Measurements from ENCODE around the gene ARID5B.
"Not testable (repeated sequence)": the region's sequence is repeated elsewhere in the genome, so short reads cannot be mapped to it uniquely, and the experiment has no call there.

The ARID5B gene

DNA sequence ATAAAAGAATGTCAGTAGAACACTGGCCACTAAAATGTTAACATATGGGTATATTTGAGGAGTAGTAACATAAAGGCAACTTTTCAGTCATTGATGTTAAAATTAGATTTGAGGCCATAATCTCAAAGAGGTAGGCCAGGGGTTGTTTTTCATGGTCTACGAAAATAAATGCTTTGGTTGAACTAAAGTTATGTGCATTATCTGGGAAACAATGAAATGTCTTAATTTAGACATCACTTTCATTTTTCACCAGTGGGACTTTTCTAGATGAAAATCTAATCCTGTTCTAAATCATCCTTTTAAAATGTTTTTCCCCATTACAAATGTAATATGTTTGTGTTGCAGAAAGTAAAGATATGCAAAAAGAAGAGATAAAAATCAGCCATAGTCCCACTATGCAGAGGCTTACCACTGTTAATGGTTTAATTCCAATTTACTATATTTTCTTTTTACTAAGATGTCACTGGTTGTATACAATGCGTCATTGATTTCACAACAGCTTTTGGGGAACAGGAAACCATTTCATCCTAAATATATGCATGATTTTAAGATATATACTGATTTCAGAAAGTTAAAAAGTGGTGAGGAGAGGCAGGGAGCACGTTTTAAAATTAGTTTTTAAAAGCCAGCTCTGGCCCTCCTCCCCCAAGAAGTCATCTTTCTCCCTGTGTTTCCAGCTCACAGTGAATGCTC, 64.3 kb downstream of the ARID5B start:
- no peak for DNase-seq

DNA sequence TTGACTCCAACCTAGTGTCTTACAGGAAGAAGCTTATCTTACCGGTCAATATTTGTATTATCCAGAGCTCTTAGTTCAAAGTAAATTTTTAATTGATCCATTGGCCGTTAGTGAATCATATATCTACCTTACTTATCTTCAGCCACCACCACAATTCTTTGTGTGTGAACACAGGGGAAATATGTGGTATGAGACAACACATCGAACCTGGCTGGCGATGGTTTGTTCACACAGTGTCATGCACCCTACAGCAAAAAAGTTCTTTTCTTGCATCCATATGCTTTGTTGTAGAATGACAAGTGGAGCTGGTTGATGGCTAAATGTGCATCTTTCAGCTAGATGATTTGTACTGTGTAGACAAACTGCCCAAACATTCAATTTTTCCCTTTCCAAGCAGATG, 65.8 kb downstream of the ARID5B start:
- no peak for DNase-seq

DNA sequence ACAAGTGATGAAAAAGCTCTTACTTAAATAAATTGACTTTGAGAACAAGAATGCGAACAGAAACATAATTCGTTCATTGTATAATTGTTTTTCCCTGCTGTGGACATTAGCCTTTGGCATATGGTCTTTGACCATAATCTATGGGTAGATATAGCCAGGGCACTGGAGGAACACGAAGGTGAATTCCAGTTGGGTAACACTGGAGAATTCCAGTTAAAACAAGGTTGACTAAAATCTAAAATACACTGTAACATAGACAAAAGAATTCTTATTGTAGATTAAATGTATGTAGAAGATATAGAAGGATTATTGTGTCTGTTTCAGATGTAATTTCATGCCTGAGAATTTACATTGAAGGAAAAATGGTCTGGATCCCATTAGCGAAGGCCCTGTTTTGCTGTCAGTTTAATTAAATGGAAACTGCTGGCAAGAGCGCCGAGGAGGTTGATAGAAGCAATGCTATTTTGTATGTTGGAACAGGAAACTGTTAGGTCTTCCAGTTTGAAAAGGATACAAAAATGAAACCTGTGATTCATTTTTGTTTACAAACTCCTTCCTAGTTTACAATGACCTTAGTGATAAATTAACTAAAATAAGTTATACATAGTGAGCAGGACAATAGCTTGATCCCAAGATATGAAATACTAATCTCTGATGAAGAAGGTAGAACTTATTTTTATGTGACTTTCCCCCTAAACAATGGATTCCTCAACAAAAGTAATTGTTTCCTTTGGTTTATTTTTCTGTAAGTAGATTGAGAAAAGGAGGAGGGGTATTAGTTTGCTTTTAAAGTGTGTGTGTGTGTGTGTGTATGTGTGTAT, 68.9 kb downstream of the ARID5B start:
- DNase-seq = peak; percentile 50

DNA sequence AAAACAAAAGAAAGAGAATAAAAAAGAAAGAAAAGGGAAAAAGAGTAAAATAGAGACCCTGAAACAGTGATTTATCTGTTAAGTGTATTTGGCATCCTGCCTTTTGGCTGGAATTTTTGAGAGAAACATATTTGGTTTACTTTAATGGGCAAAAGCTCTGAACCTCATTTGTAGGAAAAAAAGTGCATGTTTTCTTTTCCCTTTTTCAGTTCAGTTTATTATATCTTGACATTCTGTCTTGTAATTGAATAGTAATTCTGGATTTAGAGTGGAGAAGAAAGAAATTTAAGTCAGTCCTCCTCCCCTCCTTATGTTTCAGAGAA, 69.5 kb downstream of the ARID5B start:
- DNase-seq = peak; percentile 37

DNA sequence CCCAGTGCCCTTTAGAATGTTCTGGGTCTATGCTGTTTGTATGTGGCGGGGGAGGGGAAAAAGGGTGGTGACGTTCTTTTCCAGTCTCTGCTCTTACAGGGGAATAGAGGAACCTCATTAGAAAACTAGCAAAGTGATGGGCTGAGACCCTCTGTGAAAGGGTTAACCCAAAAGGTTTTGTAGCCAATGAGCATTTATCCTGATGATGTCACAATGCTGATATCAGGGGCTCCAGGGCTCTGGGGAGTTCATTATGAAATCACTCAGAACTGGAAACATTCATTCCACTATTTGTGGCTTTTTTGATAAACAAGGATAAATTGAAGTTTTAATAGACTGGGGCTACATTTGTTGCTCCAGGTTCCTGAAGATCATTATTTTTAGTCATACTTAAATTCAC, 71.7 kb downstream of the ARID5B start:
- DNase-seq = no peak

DNA sequence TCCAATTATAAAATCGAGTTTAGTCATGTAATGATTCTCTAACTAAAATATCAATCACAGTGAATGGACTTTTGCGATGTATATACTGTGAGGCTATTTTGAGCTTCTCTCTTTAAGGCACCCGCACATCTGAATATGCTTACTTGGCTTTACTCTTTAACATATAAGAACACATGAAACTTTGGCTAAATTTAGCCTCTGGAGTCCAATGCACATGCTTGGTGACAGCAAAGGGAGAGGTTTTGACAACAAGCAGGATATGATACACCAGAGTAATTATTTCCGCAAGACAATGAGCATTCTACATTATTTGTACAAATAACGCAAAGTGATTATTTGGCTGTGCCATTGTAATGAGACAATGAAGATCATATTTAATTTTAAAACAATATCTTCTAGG, 72.4 kb downstream of the ARID5B start:
- DNase-seq = peak; percentile 27

DNA sequence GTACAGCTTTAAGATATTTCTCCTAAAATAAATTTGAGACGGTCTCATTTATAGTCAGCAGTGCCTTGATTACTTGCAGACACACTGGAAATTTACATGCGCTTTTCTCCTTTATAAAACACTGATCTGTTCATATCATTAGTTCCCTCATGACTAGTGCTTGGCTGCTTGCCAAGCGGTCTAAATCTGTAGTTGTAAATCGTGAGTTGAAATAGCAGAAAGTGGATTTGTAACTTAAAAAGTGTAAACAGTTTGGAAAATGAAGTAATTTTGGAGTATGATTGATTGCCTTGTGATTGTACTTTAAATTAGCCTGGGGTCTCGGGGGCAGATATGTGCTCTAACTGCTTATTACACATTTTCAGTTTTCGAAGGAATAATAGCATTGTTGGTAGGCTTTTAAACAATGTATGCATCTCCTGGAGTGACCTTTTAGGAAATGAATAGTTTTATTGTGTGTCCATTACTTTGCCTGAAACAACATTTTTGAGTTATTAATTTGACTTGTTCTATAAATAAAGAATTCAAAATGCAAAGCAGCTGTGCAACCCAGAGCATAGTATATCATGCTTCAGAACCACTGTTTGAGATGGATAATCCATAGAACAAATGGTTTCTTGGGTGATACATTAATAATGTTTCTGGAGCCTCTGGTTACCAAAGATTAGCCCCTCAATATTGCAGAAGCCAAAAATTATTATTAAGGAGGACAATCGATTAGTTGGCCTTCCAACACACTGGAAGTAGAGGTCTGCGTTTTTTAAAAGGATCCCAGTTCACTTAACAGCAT, 73.3 kb downstream of the ARID5B start:
- peak; percentile 83 for DNase-seq

DNA sequence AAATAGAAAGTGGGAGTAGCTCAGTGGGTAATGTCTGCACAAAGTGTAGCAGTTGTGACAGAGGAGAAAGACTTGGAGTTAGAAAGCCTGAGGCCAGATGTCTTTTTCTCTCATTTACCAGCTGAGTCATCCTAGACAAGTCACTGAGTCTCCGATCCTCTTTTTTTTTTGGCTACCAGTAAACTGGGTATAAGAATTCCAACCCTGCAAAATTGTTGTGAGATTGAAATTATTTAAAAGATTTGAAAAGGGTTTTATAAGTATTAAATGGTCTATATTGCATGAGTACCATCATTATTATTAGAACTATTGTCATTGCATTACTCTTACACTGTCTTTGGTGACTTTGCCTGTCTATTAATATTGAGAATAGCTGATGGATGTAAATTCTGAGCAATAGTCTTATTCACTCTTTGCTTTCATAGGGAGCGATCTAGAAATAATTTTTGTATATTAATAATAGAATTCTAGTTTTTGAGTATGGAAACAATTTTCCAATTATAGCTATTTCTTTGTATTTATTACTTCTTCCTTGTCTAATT, 74.0 kb downstream of the ARID5B start:
- no peak for DNase-seq

DNA sequence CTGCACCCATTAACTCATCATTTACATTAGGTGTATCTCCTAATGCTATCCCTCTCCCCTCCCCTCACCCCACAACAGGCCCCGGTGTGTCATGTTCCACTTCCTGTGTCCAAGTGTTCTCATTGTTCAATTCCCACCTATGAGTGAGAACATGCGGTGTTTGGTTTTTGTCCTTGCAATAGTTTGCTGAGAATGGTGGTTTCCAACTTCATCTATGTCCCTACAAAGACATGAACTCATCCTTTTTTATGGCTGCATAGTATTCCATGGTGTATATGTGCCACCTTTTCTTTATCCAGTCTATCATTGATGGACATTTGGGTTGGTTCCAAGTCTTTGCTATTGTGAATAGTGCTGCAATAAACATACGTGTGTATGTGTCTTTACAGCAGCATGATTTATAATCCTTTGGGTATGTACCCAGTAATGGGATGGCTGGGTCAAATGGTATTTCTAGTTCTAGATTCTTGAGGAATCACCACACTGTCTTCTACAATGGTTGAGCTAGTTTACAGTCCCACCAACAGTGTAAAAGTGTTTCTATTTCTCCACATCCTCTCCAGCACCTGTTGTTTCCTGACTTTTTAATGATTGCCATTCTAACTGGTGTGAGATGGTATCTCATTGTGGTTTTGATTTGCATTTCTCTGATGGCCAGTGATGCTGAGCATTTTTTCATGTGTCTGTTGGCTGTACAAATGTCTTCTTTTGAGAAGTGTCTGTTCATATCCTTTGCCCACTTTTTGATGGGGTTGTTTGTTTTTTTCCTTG, 75.6 kb downstream of the ARID5B start:
- DNase-seq = not testable (repeated sequence)

GRCh38 chr10:61978965-61979364, 77.5 kb downstream of the ARID5B start:
- no peak for DNase-seq

DNA sequence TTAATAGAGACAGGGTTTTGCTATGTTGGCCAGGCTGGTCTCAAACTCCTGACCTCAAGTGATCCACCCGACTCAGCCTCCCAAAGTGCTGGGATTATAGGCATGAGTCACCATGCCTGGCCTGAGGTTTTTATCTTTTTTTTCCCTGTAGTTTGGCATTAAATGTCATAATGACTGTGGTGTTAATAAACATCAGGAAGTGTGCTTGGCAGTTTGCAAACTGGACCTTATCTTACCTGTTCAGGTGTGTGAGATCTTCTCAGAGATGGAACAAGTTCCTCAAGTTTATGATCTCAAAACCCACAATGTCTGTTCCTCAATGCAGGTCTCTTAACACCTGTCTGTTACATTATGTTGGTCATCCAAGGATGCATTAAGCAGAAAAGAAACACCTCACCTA, 80.0 kb downstream of the ARID5B start:
- DNase-seq = no peak

DNA sequence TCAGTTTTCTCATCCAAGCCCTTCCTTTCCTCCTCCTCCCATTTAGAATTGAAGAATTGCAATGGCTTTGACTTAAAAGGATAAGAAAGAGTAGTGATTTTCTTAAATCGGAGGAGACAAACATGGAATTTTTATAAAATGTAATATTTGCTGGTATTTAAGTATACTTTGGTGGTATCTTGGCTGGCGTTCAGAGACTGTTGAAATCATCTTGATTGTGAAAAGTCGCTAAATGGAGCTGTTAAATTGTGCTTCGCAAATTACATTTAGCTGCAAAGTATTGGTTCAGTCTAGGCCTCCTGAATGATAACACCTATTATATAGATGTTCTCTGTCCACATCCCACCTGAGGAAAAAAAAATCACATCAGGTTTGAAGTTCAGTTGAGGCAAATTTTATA, 81.8 kb downstream of the ARID5B start:
- no peak for DNase-seq

DNA sequence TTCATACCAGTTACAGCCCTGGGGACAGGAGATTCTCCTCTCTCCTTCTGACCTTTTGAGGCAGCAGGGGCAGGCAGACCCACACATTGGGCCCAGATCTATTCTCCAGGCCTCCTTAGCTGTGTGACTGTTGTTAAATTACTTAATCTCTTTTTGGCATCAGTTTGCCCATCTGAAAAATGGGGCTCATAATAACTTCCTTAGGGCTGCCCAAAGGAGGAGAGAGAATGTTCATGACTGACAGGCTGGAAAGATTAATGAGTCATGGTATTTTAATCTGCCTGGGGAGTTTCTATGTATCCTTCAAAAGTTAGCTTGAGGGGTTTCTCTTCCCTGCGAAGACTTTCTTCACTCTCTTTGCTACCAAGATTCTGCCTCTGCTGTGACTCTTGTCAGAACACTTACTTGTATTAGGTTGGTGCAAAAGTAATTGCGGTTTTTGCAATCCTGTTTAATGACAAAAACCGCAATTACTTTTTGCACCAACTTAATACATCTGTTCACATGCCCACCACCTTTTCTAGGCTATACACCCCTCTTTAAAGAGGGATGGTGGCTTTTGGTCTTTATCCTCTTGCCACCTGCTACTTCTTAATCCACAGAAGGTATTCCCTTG, 83.4 kb downstream of the ARID5B start:
- DNase-seq = no peak

DNA sequence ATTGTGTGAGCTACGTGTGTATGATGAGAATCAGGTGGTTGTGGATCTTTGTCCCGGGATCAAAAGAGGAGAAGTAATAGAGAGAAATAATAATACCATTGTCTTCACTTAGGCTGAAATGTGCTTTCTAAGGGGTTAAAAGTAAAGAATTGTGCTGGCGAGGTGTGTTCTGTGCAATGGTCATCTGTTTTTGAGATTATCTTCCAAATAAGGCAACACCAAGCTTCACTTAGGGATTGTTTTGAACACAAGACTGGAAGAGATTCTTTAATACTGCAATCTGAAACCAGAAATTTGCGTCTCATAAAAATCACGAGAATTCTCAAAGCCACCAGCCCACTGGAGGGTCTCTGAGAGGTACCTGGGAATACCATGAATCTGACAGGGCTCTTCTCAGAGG, 84.2 kb downstream of the ARID5B start:
- no peak for DNase-seq

DNA sequence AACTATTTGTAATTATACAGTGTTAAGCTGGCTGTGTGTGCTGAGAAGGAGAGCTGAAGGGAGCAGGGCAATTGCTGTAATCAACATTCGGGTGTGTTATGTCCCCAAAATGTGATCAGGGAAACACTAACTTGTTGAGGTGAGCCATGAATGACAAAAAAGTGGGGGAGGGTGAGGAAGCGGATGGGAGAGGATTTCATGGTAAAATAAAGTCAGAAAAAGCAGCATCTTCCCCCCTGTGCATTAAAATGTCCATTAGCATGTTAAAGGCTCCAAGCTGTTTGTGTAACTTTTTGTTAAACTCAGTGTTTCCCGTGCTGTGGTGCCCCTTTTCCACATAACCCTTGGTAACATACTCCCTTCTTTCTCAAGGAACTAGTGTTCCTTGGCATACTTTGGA, 84.9 kb downstream of the ARID5B start:
- DNase-seq = no peak

GRCh38 chr10:61986788-61987492, 85.4 kb downstream of the ARID5B start:
- no peak for DNase-seq

DNA sequence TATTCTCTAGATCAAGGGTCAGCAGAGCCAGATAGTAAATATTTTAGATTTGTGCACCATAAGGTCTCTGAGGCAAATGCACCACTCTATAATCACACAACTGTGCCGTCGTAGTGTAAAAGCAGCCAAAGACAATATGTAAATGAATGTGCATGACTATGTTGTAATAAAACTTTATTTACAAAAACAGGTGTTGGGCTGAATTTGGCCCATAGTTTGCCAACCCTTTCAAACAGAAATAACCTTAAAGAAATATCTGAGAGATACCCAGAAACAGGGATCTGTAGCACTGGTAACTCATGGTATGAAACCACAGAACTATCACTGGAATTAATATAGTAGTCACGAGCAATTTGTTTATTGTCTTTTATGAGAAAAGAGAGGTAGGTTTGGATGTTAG, 86.0 kb downstream of the ARID5B start:
- no peak for DNase-seq

DNA sequence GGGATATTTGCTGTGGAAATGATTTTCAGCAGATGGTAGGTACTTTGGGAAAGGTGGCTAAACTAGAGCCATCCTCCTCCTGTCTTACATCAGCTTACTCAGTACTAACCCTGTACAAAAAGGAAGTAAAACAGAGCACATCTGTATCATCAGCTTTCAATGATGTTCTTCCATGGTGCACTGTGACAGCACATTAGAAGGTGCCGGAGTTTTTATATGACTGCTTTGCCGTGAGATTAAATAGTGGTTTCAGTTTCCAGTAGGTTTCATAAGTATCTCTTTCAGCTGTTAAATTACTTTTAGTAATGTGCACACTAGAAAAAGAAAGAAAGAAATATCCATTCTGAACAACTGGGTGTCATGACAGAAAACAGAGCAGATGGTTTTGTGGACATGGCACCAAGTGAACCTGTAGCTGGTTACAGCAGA, 86.5 kb downstream of the ARID5B start:
- no peak for DNase-seq

GRCh38 chr10:61989995-61990760, 88.7 kb downstream of the ARID5B start:
- no peak for DNase-seq

DNA sequence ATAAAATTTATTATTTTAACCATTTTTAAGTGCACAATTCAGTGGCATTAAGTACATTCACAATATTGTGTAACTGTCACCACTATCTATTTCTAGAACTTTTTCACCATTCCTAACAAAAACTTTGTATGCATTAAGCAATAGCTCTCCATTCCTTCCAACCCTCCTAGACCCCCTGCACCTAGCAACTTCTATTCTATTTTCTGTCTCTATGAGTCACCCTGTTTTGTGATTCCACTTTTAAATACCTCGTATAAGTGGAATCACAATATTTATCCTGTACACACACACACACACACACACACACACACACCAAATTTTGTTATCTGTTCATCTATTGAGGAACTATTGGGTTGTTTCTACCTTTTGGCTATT, 89.2 kb downstream of the ARID5B start:
- DNase-seq = no peak

DNA sequence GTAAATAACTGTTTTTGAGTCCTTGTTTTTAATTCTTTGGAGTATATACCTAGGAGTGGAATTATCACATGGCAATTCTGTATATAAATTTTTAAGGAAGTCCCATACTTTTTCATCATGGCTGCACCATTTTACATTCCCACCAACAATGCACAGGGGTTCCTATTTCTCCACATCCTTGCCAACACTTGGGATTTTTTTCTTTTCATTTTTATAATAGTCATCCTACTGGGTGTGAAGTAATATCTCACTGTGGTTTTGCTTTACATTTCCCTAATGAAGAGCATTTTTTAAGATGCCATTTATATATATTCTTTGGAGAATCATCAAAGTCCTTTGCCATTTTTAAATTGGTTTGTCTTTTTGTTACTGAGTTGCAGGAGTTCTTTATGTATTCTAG, 89.7 kb downstream of the ARID5B start:
- DNase-seq = no peak

Measured in eye (tissue), 1 donor.